ENCODE measurements around the gene SLC22A16.

DNA sequence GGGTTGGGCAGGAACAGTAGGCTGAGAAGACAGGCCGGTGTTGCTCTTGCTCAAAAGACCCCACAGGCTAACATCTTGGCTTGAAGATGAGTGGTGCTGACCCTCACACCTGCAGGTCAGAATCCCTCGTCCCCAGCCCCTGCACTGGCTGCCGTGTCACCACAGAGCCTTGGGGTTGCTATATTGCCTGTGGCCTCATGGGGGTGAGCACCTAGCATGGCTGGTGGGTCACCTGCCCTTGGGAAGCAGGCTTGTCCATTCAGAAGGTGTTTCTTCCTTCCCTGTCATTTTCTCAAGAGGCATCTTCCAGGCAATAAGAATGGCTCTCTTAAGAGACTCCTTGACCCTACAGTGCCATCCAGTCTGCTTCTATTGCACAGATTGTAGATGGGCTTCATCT lies 7.7 kb downstream of the SLC22A16 start:
- no peak for TF ChIP-seq CTCF (conservative IDR thresholded peaks at IDR 0.05; ENCODE audit: low read depth, low read length)
- no peak for TF ChIP-seq EZH2phosphoT487 (IDR thresholded peaks at IDR 0.05; ENCODE audit: borderline replicate concordance, low read length)
- no peak for TF ChIP-seq EZH2 (IDR thresholded peaks at IDR 0.05; ENCODE audit: low read length, unreplicated experiment)

Data from PC-3 (cell line).